SU-DHL-6 (cell line): Measurements from ENCODE around the gene OR2A25.

Experiments
- EZH2phosphoT487 ChIP-seq: fragments of 200-600 bp; sonication (generic), shearing (Covaris generic); conservative IDR thresholded peaks from 2 replicates; pipeline ENCODE4 v1.6.1; 2018; ENCODE audit warnings: mild to moderate bottlenecking, antibody characterized with exemption, low read length, moderate library complexity, mixed read lengths
- TF ChIP-seq, protein P1 (sequence below): fragments of 200-600 bp; sonication (generic); IDR thresholded peaks from one replicate; pipeline ENCODE4 v1.5.1; 2017; ENCODE audit warnings: antibody characterized with exemption, mild to moderate bottlenecking, low read length, moderate library complexity; ENCODE audit not compliant: insufficient read depth, poor library complexity, severe bottlenecking

- TF ChIP-seq, protein P1, sequence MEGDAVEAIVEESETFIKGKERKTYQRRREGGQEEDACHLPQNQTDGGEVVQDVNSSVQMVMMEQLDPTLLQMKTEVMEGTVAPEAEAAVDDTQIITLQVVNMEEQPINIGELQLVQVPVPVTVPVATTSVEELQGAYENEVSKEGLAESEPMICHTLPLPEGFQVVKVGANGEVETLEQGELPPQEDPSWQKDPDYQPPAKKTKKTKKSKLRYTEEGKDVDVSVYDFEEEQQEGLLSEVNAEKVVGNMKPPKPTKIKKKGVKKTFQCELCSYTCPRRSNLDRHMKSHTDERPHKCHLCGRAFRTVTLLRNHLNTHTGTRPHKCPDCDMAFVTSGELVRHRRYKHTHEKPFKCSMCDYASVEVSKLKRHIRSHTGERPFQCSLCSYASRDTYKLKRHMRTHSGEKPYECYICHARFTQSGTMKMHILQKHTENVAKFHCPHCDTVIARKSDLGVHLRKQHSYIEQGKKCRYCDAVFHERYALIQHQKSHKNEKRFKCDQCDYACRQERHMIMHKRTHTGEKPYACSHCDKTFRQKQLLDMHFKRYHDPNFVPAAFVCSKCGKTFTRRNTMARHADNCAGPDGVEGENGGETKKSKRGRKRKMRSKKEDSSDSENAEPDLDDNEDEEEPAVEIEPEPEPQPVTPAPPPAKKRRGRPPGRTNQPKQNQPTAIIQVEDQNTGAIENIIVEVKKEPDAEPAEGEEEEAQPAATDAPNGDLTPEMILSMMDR, result no peak
- TF ChIP-seq EZH2phosphoT487, result no peak
Observed at GRCh38 chr7:144038887-144039286, 30.7 kb upstream of the OR2A25 start.
